Astrocyte (in vitro differentiated cells and primary cell): ENCODE results near the gene LRRD1. TPM values are rescaled to one million over a fixed set of nuclear protein-coding genes. Genes with fewer than 3 reads are reported as not detected.
"Not testable (repeated sequence)": the region's sequence is repeated elsewhere in the genome, so short reads cannot be mapped to it uniquely, and the experiment has no call there.

ENCODE experiments used
- DNase-seq: peaks from one replicate; pipeline ENCODE4 v3.0.0-alpha.2; 2010; ENCODE audit warnings: low read depth
- FAIRE-seq: peaks from 2 replicates; lab custom pipeline; 2011; peaks lifted over from hg19 to GRCh38; lab: Jason Lieb, UNC
- H2AFZ ChIP-seq: 2 replicates; pipeline ENCODE4 v1.6.0; 2012; ENCODE audit warnings: low read depth, low read length, inconsistent platforms
- H3K27ac ChIP-seq: 2 replicates; pipeline ENCODE4 v1.5.1; 2011; ENCODE audit warnings: low read depth, low read length, inconsistent platforms
- H3K27me3 ChIP-seq: 2 replicates; pipeline ENCODE4 v1.6.0; 2011; ENCODE audit warnings: low read length, inconsistent platforms; ENCODE audit not compliant: insufficient read depth
- H3K36me3 ChIP-seq: 2 replicates; pipeline ENCODE4 v1.5.1; 2011; ENCODE audit warnings: low read length, inconsistent platforms; ENCODE audit not compliant: insufficient read depth
- H3K4me1 ChIP-seq: 2 replicates; pipeline ENCODE4 v1.5.1; 2011; ENCODE audit warnings: low read length, inconsistent platforms; ENCODE audit not compliant: insufficient read depth
- H3K4me2 ChIP-seq: 2 replicates; pipeline ENCODE4 v1.6.0; 2012; ENCODE audit warnings: low read length, inconsistent platforms
- H3K4me3 ChIP-seq: 2 replicates; pipeline ENCODE4 v1.5.1; 2011; ENCODE audit warnings: low read depth, mild to moderate bottlenecking, low read length, inconsistent platforms; ENCODE audit not compliant: insufficient read depth
- H3K79me2 ChIP-seq: 2 replicates; pipeline ENCODE4 v1.6.0; 2012; ENCODE audit warnings: mild to moderate bottlenecking, low read length, inconsistent platforms; ENCODE audit not compliant: insufficient read depth
- H3K9ac ChIP-seq: 2 replicates; pipeline ENCODE4 v1.6.0; 2012; ENCODE audit warnings: mild to moderate bottlenecking, low read length, inconsistent platforms
- H3K9me3 ChIP-seq: 2 replicates; pipeline ENCODE4 v1.5.1; 2012; ENCODE audit warnings: low read depth, mild to moderate bottlenecking, low read length, inconsistent platforms; ENCODE audit not compliant: insufficient read depth
- H4K20me1 ChIP-seq: 2 replicates; pipeline ENCODE4 v1.6.0; 2012; ENCODE audit warnings: low read length, inconsistent platforms; ENCODE audit not compliant: insufficient read depth
- H3K27ac Mint-ChIP-seq: one replicate; pipeline ENCODE4 v1.8.0; 2021; ENCODE audit warnings: mild to moderate bottlenecking, mixed read lengths; ENCODE audit not compliant: unreplicated experiment
- H3K27me3 Mint-ChIP-seq: one replicate; pipeline ENCODE4 v1.8.0; 2021; ENCODE audit warnings: low read depth, mixed read lengths; ENCODE audit not compliant: unreplicated experiment
- H3K36me3 Mint-ChIP-seq: one replicate; pipeline ENCODE4 v1.8.0; 2021; ENCODE audit warnings: low read depth, mixed read lengths; ENCODE audit not compliant: unreplicated experiment
- H3K4me1 Mint-ChIP-seq: one replicate; pipeline ENCODE4 v1.8.0; 2021; ENCODE audit warnings: low read depth, mixed read lengths; ENCODE audit not compliant: unreplicated experiment
- H3K4me3 Mint-ChIP-seq: one replicate; pipeline ENCODE4 v1.8.0; 2021; ENCODE audit warnings: mild to moderate bottlenecking, moderate library complexity, mixed read lengths; ENCODE audit not compliant: unreplicated experiment
- H3K9me3 Mint-ChIP-seq: one replicate; pipeline ENCODE4 v1.8.0; 2021; ENCODE audit warnings: mild to moderate bottlenecking, mixed read lengths; ENCODE audit not compliant: unreplicated experiment
- EZH2 ChIP-seq: IDR thresholded peaks from 2 replicates; pipeline ENCODE4 v1.6.1; 2012; ENCODE audit warnings: mild to moderate bottlenecking, low read length, inconsistent platforms; ENCODE audit not compliant: insufficient read depth
- total RNA-seq: library from RNA; stranded (reverse); gene quantifications from 2 replicates; pipeline ENCODE4 v1.2.1, GENCODE V29; 2021
- TF ChIP-seq, protein P1 (sequence below): IDR thresholded peaks from 2 replicates; pipeline ENCODE4 v1.5.1; 2011; ENCODE audit warnings: low read depth, mild to moderate bottlenecking, inconsistent platforms, low read length, moderate library complexity; ENCODE audit not compliant: insufficient read depth

Gene LRRD1
- total RNA-seq, 1 donor from 2014 or later, result 0.27 TPM

DNA sequence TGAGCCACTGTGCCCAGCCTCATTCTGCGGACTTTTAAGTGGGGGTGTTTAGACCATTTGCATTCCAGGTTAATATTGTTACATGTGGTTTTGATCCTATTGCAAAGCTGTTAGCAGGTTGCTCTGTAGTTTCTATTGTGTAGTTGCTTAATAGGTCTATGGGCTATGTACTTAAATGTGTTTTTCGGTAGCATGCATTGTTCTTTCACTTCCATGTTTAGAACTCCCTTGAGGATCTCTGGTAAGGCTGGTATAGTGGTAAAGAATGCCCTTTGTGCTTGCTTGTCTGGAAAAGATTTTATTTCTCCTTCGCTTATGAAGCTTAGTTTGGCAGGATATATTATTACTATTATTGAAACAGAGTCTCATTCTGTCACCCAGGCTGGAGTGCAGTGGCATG lies 13.4 kb upstream of the LRRD1 start:
- H3K4me1 ChIP-seq, result no peaks in the 10 kb centered on the region
- peaks cover 30% of the 10 kb centered on the region for H3K36me3 Mint-ChIP-seq

GRCh38 chr7:92189246-92189645 lies 10.3 kb upstream of the LRRD1 start:
- H3K9ac ChIP-seq, H4K20me1 ChIP-seq, H3K9me3 ChIP-seq, H3K4me3 Mint-ChIP-seq, H3K27ac ChIP-seq, H3K79me2 ChIP-seq, DNase-seq, H3K27ac Mint-ChIP-seq, H3K4me3 ChIP-seq, H3K4me2 ChIP-seq, H3K27me3 Mint-ChIP-seq, H3K4me1 ChIP-seq, H3K27me3 ChIP-seq, H3K4me1 Mint-ChIP-seq, H3K36me3 ChIP-seq, FAIRE-seq, H2AFZ ChIP-seq: not testable (repeated sequence)
- Mint-ChIP-seq H3K36me3 (peaks cover 19% of the 10 kb centered on the region), H3K9me3 (peaks cover 43% of the 10 kb centered on the region)

More for the DNA sequence above, 13.4 kb upstream of the LRRD1 start:
- H3K79me2 ChIP-seq, result no peaks in the 10 kb centered on the region
- TF ChIP-seq EZH2, result no peak
- no peak overlapping the region for H3K4me3 Mint-ChIP-seq
- H3K4me1 Mint-ChIP-seq, result no peaks in the 10 kb centered on the region
- no peaks in the 10 kb centered on the region for H4K20me1 ChIP-seq
- no peak overlapping the region for H2AFZ ChIP-seq
- H3K9me3 ChIP-seq, result no peaks in the 10 kb centered on the region
- H3K9ac ChIP-seq, result no peak overlapping the region
- H3K27me3 ChIP-seq, result no peaks in the 10 kb centered on the region
- H3K27me3 Mint-ChIP-seq, result no peaks in the 10 kb centered on the region
- peaks cover 43% of the 10 kb centered on the region for H3K9me3 Mint-ChIP-seq
- H3K36me3 ChIP-seq, result no peaks in the 10 kb centered on the region
- FAIRE-seq (no peak), DNase-seq (no peak)
- H3K27ac Mint-ChIP-seq, result no peak overlapping the region
- no peak overlapping the region for H3K4me2 ChIP-seq
- H3K27ac ChIP-seq, result no peak overlapping the region
- no peak overlapping the region for H3K4me3 ChIP-seq

- not testable (repeated sequence) for H3K27me3 ChIP-seq, H3K4me1 ChIP-seq, H3K9ac ChIP-seq, H2AFZ ChIP-seq, DNase-seq, H3K27me3 Mint-ChIP-seq, H3K4me3 Mint-ChIP-seq, H3K79me2 ChIP-seq, H3K27ac Mint-ChIP-seq, FAIRE-seq, H4K20me1 ChIP-seq, H3K4me2 ChIP-seq, H3K4me3 ChIP-seq, H3K27ac ChIP-seq, H3K4me1 Mint-ChIP-seq, H3K9me3 ChIP-seq, H3K36me3 ChIP-seq, H3K36me3 Mint-ChIP-seq
- H3K9me3 Mint-ChIP-seq, result peaks cover 12% of the 10 kb centered on the region
Measured at GRCh38 chr7:92184294-92184693, 5.4 kb upstream of the LRRD1 start.

- no peak overlapping the region for H2AFZ ChIP-seq
- Mint-ChIP-seq H3K27me3 (no peaks in the 10 kb centered on the region), H3K4me3 (no peak overlapping the region), H3K4me1 (peaks cover 9% of the 10 kb centered on the region), H3K36me3 (no peaks in the 10 kb centered on the region), H3K27ac (no peak overlapping the region), H3K9me3 (no peaks in the 10 kb centered on the region)
- DNase-seq (peak; percentile 29), FAIRE-seq (no peak)
- no peaks in the 10 kb centered on the region for H3K9me3 ChIP-seq
- H3K4me2 ChIP-seq, result no peak overlapping the region
- no peaks in the 10 kb centered on the region for H3K79me2 ChIP-seq
- TF ChIP-seq, protein P1, sequence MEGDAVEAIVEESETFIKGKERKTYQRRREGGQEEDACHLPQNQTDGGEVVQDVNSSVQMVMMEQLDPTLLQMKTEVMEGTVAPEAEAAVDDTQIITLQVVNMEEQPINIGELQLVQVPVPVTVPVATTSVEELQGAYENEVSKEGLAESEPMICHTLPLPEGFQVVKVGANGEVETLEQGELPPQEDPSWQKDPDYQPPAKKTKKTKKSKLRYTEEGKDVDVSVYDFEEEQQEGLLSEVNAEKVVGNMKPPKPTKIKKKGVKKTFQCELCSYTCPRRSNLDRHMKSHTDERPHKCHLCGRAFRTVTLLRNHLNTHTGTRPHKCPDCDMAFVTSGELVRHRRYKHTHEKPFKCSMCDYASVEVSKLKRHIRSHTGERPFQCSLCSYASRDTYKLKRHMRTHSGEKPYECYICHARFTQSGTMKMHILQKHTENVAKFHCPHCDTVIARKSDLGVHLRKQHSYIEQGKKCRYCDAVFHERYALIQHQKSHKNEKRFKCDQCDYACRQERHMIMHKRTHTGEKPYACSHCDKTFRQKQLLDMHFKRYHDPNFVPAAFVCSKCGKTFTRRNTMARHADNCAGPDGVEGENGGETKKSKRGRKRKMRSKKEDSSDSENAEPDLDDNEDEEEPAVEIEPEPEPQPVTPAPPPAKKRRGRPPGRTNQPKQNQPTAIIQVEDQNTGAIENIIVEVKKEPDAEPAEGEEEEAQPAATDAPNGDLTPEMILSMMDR, result no peak
- no peak for TF ChIP-seq EZH2
- H3K27me3 ChIP-seq, result no peaks in the 10 kb centered on the region
- H3K9ac ChIP-seq, result no peak overlapping the region
- no peak overlapping the region for H3K27ac ChIP-seq
- no peak overlapping the region for H3K4me3 ChIP-seq
- no peaks in the 10 kb centered on the region for H3K36me3 ChIP-seq
- peaks cover 2% of the 10 kb centered on the region for H3K4me1 ChIP-seq
- H4K20me1 ChIP-seq, result no peaks in the 10 kb centered on the region
Measured at GRCh38 chr7:92177362-92177761, 1.6 kb downstream of the LRRD1 start.

DNA sequence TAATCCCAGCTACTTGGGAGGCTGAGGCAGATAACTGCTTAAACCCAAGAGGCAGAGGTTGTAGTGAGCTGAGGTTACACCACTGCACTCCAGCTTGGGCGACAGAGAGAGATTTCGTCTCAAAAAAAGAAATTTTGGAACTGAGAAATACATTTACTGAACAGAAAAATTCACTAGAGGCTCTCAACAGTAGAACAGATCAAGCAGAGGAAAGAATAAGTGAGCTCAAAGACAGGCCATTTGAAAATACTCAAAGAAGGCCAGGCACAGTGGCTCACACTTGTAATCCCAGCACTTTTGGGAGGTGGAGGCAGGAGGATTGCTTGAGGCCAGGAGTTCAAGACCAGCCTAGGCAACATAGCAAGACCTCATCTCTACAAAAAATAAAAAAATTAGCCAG lies 9.4 kb downstream of the LRRD1 start:
- not testable (repeated sequence) for H3K27ac Mint-ChIP-seq, H3K27me3 ChIP-seq

More for the DNA sequence above, 9.4 kb downstream of the LRRD1 start:
- H3K9ac ChIP-seq, H3K4me3 Mint-ChIP-seq, H3K27me3 Mint-ChIP-seq, H3K4me1 ChIP-seq, H3K9me3 Mint-ChIP-seq, H3K9me3 ChIP-seq, DNase-seq, H3K79me2 ChIP-seq, H3K4me3 ChIP-seq, H3K36me3 ChIP-seq, H3K4me1 Mint-ChIP-seq, H3K36me3 Mint-ChIP-seq, H4K20me1 ChIP-seq, H3K27ac ChIP-seq, FAIRE-seq, H2AFZ ChIP-seq, H3K4me2 ChIP-seq: not testable (repeated sequence)
